Left lung (tissue), 10 donors: ENCODE measurements around the gene UNC5A. TPM values are rescaled to one million over a fixed set of nuclear protein-coding genes. Genes with fewer than 3 reads are reported as not detected.
A peak's percentile ranks its signal among the peaks of the same experiment; 100 is the strongest.

Source experiments
- ATAC-seq: fragments of 200-7000 bp; cut with Tn5 transposase; one replicate; pipeline ENCODE4 v1.9.1; 2020; ENCODE audit warnings: moderate library complexity
- DNase-seq, 4 donors: peaks; one replicate each; pipeline ENCODE4 v3.0.0-alpha.2; 2013 to 2020
- H3K27ac ChIP-seq, 2 donors: fragments of 200-600 bp; sonication (generic) in 1 of 2; one replicate each; pipeline versions ENCODE4 v1.5.0 to v1.8.0; 2020 to 2021
- H3K27me3 ChIP-seq, 2 donors: fragments of 200-600 bp; sonication (generic) in 1 of 2; one replicate each; pipeline versions ENCODE4 v1.5.0 to v1.8.0; 2020 to 2021
- H3K36me3 ChIP-seq, 2 donors: fragments of 200-600 bp; sonication (generic) in 1 of 2; one replicate each; pipeline versions ENCODE4 v1.5.0 to v1.8.0; 2020 to 2021
- H3K4me1 ChIP-seq, 2 donors: fragments of 200-600 bp; one replicate each; pipeline ENCODE4 v1.8.0; 2021
- H3K4me3 ChIP-seq, 2 donors: fragments of 200-600 bp; sonication (generic) in 1 of 2; one replicate each; pipeline versions ENCODE4 v1.5.0 to v1.8.0; 2020 to 2021; ENCODE audit warnings: mild to moderate bottlenecking in 1 of 2
- H3K9me3 ChIP-seq, 2 donors: fragments of 200-600 bp; sonication (generic) in 1 of 2; one replicate each; pipeline versions ENCODE4 v1.5.0 to v1.8.0; 2020 to 2021
- CTCF ChIP-seq, 2 donors: fragments of 200-600 bp; sonication (generic) in 1 of 2; IDR thresholded peaks; one replicate each; pipeline versions ENCODE4 v1.5.0 to v1.8.0; 2021; ENCODE audit warnings: antibody characterized with exemption in 2 of 2
- intact Hi-C, 2 donors: fragments of 100-400 bp; cut with DNase I; formaldehyde crosslinking; loops; one replicate each; pipeline versions ENCODE4 v1.11.2 to v1.14.2; 2022
- polyA plus RNA-seq, 6 donors: library from polyadenylated mRNA; unstranded; fragments of 120-200 nt; gene quantifications; one replicate each; pipeline ENCODE4 v1.2.1, GENCODE V29; 2013; ENCODE audit not compliant: insufficient read length in 6 of 6
- total RNA-seq, 2 donors: library from RNA; stranded (reverse); fragmentation: NEBNext Ultra II Directional; extraction: Animal tissue kit (Norgen Biotek cat#: 25700); gene quantifications; one replicate each; pipeline ENCODE4 v1.2.1, GENCODE V29; 2021
- donor health status: DM: no; HTN: yes; CAD: no.
- donor health status: DM: no; HTN: no; CAD: no.

UNC5A gene
- total and polyA plus RNA-seq, 8 donors, result 0.24 to 1.6 (median 1.0) TPM; not detected in 1

DNA sequence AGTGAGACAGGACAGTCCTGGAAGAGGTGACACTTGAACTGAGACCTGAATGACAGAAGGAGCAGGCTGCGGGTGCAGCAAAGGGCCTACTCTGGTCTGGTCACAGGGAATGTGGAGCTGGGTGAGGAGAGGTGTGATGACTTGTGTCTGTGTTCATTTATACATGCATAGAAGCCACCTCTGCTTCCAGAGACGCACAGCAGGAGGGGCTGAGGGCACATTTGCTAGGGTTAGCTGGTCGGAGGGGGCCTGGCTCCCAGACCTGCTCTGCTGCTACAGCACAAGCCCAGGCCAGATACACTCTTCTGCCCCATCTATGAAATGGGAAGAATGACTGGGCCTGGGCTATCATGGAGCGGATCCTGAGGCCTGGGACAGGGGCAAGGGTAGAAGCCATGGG lies 15.6 kb downstream of the UNC5A start:
- peaks cover 0 to 35% of the 10 kb centered on the region in 2 donors for H3K27me3 ChIP-seq
- ATAC-seq, result no peak
- DNase-seq, result no peak
- H3K4me1 ChIP-seq, result no peaks in the 10 kb centered on the region
- H3K9me3 ChIP-seq, result no peaks in the 10 kb centered on the region
- no peak overlapping the region for H3K4me3 ChIP-seq
- intact Hi-C loops, result no loop called here
- H3K27ac ChIP-seq, result no peak overlapping the region
- H3K36me3 ChIP-seq, result no peaks in the 10 kb centered on the region
- TF ChIP-seq CTCF (IDR thresholded peaks at IDR 0.05), result no peak

- H3K27me3 ChIP-seq, result peaks cover 0 to 34% of the 10 kb centered on the region in 2 donors
- H3K4me1 ChIP-seq, result no peaks in the 10 kb centered on the region
- peak in 1 of 4 donors; percentile 28 for DNase-seq
- H3K27ac ChIP-seq, result no peak overlapping the region
- TF ChIP-seq CTCF (IDR thresholded peaks at IDR 0.05), result no peak
- H3K36me3 ChIP-seq, result no peaks in the 10 kb centered on the region
- no peaks in the 10 kb centered on the region for H3K9me3 ChIP-seq
- no peak overlapping the region for H3K4me3 ChIP-seq
- no peak for ATAC-seq
- intact Hi-C loops, result no loop called here
These were observed 17.5 kb downstream of the UNC5A start for GRCh38 chr5:176827736-176828414.

DNA sequence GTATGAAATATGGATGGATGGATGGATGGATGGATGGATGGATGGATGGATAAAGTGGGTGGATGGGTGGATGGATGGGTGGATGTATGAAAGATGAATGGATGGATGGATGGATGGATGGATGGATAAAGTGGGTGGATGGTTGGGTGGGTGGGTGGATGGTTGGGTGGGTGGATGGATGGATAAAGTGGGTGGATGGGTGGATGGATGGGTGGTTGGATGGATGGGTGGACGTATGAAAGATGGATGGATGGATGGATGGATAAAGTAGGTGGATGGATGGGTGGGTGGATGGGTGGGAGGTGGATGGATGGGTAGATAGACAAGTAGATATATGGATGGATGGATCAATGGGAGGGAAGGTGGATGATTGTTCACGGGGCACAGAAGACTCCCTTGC lies 19.0 kb downstream of the UNC5A start:
- intact Hi-C loops, result no loop called here
- no peak for TF ChIP-seq CTCF (IDR thresholded peaks at IDR 0.05)
- Histone ChIP-seq H3K27ac (no peak overlapping the region), H3K27me3 (peaks cover 0 to 34% of the 10 kb centered on the region in 2 donors), H3K36me3 (no peaks in the 10 kb centered on the region), H3K9me3 (no peaks in the 10 kb centered on the region), H3K4me3 (no peak overlapping the region), H3K4me1 (no peaks in the 10 kb centered on the region)
- DNase-seq (no peak), ATAC-seq (no peak)

DNA sequence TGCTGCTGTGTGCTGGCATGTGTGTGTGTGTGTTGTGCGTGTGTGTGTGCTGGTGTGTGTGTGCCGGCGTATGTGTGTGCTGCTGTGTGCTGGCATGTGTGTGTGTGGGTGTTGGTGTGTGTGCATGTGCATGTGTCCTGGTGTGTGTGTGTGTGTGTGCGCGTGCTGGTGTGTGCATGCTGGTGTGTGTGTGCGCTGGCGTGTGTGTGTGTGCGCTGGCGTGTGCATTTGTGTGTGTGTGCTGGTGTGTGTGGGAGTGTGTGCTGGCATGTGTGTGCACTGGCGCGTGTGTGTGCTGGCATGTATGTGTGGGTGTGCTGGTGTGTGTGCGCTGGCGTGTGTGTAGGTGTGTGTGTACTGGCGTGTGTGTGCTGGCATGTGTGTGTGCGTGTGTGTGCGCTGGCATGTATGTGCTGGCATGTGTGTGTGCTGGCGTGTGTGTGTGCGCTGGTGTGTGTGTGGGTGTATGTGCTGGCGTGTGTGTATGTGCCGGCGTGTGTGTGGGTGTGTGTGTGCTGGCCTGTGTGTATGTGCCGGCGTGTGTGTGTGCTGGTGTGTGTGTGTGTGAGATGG lies 20.1 kb downstream of the UNC5A start:
- Histone ChIP-seq H3K36me3 (no peaks in the 10 kb centered on the region), H3K27ac (no peak overlapping the region), H3K9me3 (no peaks in the 10 kb centered on the region), H3K4me1 (no peaks in the 10 kb centered on the region), H3K4me3 (no peak overlapping the region), H3K27me3 (peaks cover 0 to 43% of the 10 kb centered on the region in 2 donors)
- intact Hi-C loops, result no loop called here
- no peak for TF ChIP-seq CTCF (IDR thresholded peaks at IDR 0.05)
- no peak for ATAC-seq
- peak in 1 of 4 donors; percentile 23 for DNase-seq

DNA sequence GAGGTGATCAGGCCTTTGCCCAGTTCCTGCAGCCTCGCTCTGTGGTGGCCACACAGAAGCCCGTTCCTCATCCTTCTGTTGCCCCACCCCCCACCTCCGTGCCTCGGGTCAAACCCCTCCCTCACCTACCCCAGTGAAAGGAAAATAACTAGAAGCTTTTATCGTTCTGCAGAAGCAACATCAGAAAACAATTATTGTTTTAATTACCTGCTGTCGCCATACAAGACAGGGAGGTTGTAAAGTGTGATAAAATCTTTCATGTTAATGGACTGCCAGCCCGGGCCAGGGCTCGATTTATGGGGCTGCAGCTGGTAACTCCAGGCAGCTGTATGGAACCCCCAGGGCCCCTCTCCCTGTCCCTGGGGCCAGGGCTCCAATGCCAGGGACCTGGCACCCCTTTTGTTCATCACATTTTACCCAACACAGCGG lies 20.6 kb downstream of the UNC5A start:
- no peaks in the 10 kb centered on the region for H3K9me3 ChIP-seq
- ATAC-seq (no peak), DNase-seq (peak in 1 of 4 donors; percentile 39)
- intact Hi-C loops, result no loop called here
- no peaks in the 10 kb centered on the region for H3K36me3 ChIP-seq
- H3K4me3 ChIP-seq, result no peak overlapping the region
- no peak overlapping the region for H3K27ac ChIP-seq
- no peak for TF ChIP-seq CTCF (IDR thresholded peaks at IDR 0.05)
- peaks cover 0 to 47% of the 10 kb centered on the region in 2 donors for H3K27me3 ChIP-seq
- no peaks in the 10 kb centered on the region for H3K4me1 ChIP-seq
